Left lung (tissue), 14 donors: ENCODE measurements around the gene SEPTIN8. TPM values are rescaled to one million over a fixed set of nuclear protein-coding genes. Genes with fewer than 3 reads are reported as not detected.

ENCODE experiments used
- ATAC-seq: fragments of 200-7000 bp; cut with Tn5 transposase; one replicate; pipeline ENCODE4 v1.9.1; 2020; ENCODE audit warnings: moderate library complexity
- DNase-seq, 4 donors: peaks; one replicate each; pipeline ENCODE4 v3.0.0-alpha.2; 2013 to 2020
- H3K27ac ChIP-seq, 2 donors: fragments of 200-600 bp; sonication (generic) in 1 of 2; one replicate each; pipeline versions ENCODE4 v1.5.0 to v1.8.0; 2020 to 2021
- H3K27me3 ChIP-seq, 2 donors: fragments of 200-600 bp; sonication (generic) in 1 of 2; one replicate each; pipeline versions ENCODE4 v1.5.0 to v1.8.0; 2020 to 2021
- H3K36me3 ChIP-seq, 2 donors: fragments of 200-600 bp; sonication (generic) in 1 of 2; one replicate each; pipeline versions ENCODE4 v1.5.0 to v1.8.0; 2020 to 2021
- H3K4me1 ChIP-seq, 2 donors: fragments of 200-600 bp; one replicate each; pipeline ENCODE4 v1.8.0; 2021
- H3K4me3 ChIP-seq, 2 donors: fragments of 200-600 bp; sonication (generic) in 1 of 2; one replicate each; pipeline versions ENCODE4 v1.5.0 to v1.8.0; 2020 to 2021; ENCODE audit warnings: mild to moderate bottlenecking in 1 of 2
- H3K9me3 ChIP-seq, 2 donors: fragments of 200-600 bp; sonication (generic) in 1 of 2; one replicate each; pipeline versions ENCODE4 v1.5.0 to v1.8.0; 2020 to 2021
- CTCF ChIP-seq, 2 donors: fragments of 200-600 bp; sonication (generic) in 1 of 2; IDR thresholded peaks; one replicate each; pipeline versions ENCODE4 v1.5.0 to v1.8.0; 2021; ENCODE audit warnings: antibody characterized with exemption in 2 of 2
- intact Hi-C, 2 donors: fragments of 100-400 bp; cut with DNase I; formaldehyde crosslinking; loops; one replicate each; pipeline versions ENCODE4 v1.11.2 to v1.14.2; 2022
- long read RNA-seq, 12 donors: library from polyadenylated mRNA in 2 of 12; unstranded in 2 of 12; transcript quantifications; one replicate each; pipeline ENCODE4 v2.0.0 and lab custom pipeline, GENCODE V29; 2019 to 2026
- polyA plus RNA-seq, 6 donors: library from polyadenylated mRNA; unstranded; fragments of 120-200 nt; gene quantifications; one replicate each; pipeline ENCODE4 v1.2.1, GENCODE V29; 2013; ENCODE audit not compliant: insufficient read length in 6 of 6
- total RNA-seq, 2 donors: library from RNA; stranded (reverse); fragmentation: NEBNext Ultra II Directional; extraction: Animal tissue kit (Norgen Biotek cat#: 25700); gene quantifications; one replicate each; pipeline ENCODE4 v1.2.1, GENCODE V29; 2021
- donor health status: DM: no; HTN: yes; CAD: no.
- donor health status: DM: no; HTN: no; CAD: no.

The SEPTIN8 gene
- 10 to 100 TPM; 38.8 to 53.8 TPM for total RNA-seq
- polyA plus RNA-seq: 10 to 100 TPM; 54.8 to 73.8 (median 61.9) TPM
- long read RNA-seq, donor 1, full-length matches to known transcripts: 5 of 5 reads
- long read RNA-seq, donor 1, partial matches to known transcripts: 0 of 5 reads
- long read RNA-seq, donor 1, other reads (novel, unspliced or antisense): 0 of 5 reads
- long read RNA-seq, donor 2, full-length matches to known transcripts: 16 of 21 reads
- long read RNA-seq, donor 2, partial matches to known transcripts: 0 of 21 reads
- long read RNA-seq, donor 2, other reads (novel, unspliced or antisense): 5 of 21 reads
- long read RNA-seq, donor 3, full-length matches to known transcripts: 4 of 4 reads
- long read RNA-seq, donor 3, partial matches to known transcripts: 0 of 4 reads
- long read RNA-seq, donor 3, other reads (novel, unspliced or antisense): 0 of 4 reads
- long read RNA-seq, donor 4, full-length matches to known transcripts: 2 of 6 reads
- long read RNA-seq, donor 4, partial matches to known transcripts: 2 of 6 reads
- long read RNA-seq, donor 4, other reads (novel, unspliced or antisense): 2 of 6 reads
- long read RNA-seq, donor 5, full-length matches to known transcripts: 11 of 11 reads
- long read RNA-seq, donor 5, partial matches to known transcripts: 0 of 11 reads
- long read RNA-seq, donor 5, other reads (novel, unspliced or antisense): 0 of 11 reads
- long read RNA-seq, donor 6, full-length matches to known transcripts: 12 of 17 reads
- long read RNA-seq, donor 6, partial matches to known transcripts: 0 of 17 reads
- long read RNA-seq, donor 6, other reads (novel, unspliced or antisense): 5 of 17 reads
- long read RNA-seq, donor 7, full-length matches to known transcripts: 5 of 5 reads
- long read RNA-seq, donor 7, partial matches to known transcripts: 0 of 5 reads
- long read RNA-seq, donor 7, other reads (novel, unspliced or antisense): 0 of 5 reads
- long read RNA-seq, donor 8, full-length matches to known transcripts: 8 of 8 reads
- long read RNA-seq, donor 8, partial matches to known transcripts: 0 of 8 reads
- long read RNA-seq, donor 8, other reads (novel, unspliced or antisense): 0 of 8 reads
- long read RNA-seq, donor 9: 0 reads
- long read RNA-seq, donor 10, full-length matches to known transcripts: 4 of 8 reads
- long read RNA-seq, donor 10, partial matches to known transcripts: 0 of 8 reads
- long read RNA-seq, donor 10, other reads (novel, unspliced or antisense): 4 of 8 reads
- long read RNA-seq, donor 11, full-length matches to known transcripts: 21 of 26 reads
- long read RNA-seq, donor 11, partial matches to known transcripts: 5 of 26 reads
- long read RNA-seq, donor 11, other reads (novel, unspliced or antisense): 0 of 26 reads
- long read RNA-seq, donor 12, full-length matches to known transcripts: 9 of 9 reads
- long read RNA-seq, donor 12, partial matches to known transcripts: 0 of 9 reads
- long read RNA-seq, donor 12, other reads (novel, unspliced or antisense): 0 of 9 reads

GRCh38 chr5:132777209-132778069 lies at the start of gene SEPTIN8:
Gene SEPTIN8 (minus strand): TSS chr5:132777239. CDS start chr5:132777137, 102 bp downstream.
- no peaks in the 10 kb centered on the region for H3K36me3 ChIP-seq
- peaks cover 0 to 57% of the 10 kb centered on the region in 2 donors for H3K27me3 ChIP-seq
- no peaks in the 10 kb centered on the region for H3K9me3 ChIP-seq
- H3K4me3 ChIP-seq: peak within 1 kb of the TSS; percentile 71 to 80
- ATAC-seq (peak; percentile 73), DNase-seq (peak; percentile 39 to 84 (median 55))
- H3K27ac ChIP-seq: peak within 1 kb of the TSS; percentile 56 to 73
- peaks cover 14 to 32% of the 10 kb centered on the region in 2 donors for H3K4me1 ChIP-seq
- no peak for TF ChIP-seq CTCF (IDR thresholded peaks at IDR 0.05)
- intact Hi-C loops: no loop called here

- no peaks in the 10 kb centered on the region for H3K9me3 ChIP-seq
- peaks cover 0 to 24% of the 10 kb centered on the region in 2 donors for H3K36me3 ChIP-seq
- DNase-seq: no peak
- H3K27ac ChIP-seq: peak overlapping the region; percentile 13 to 20
- no peak for ATAC-seq
- intact Hi-C loops: no loop called here
- H3K4me1 ChIP-seq: peaks cover 10 to 42% of the 10 kb centered on the region in 2 donors
- no peak overlapping the region for H3K4me3 ChIP-seq
- TF ChIP-seq CTCF (IDR thresholded peaks at IDR 0.05): no peak
- H3K27me3 ChIP-seq: peaks cover 0 to 96% of the 10 kb centered on the region in 2 donors
Observed at GRCh38 chr5:132826424-132827082, 49.5 kb upstream of the SEPTIN8 start.

- DNase-seq: no peak
- intact Hi-C loops: no loop called here
- no peak for ATAC-seq
- Histone ChIP-seq H3K27ac (peak overlapping the region; percentile 13 to 20), H3K9me3 (no peaks in the 10 kb centered on the region), H3K4me1 (peaks cover 7 to 38% of the 10 kb centered on the region in 2 donors), H3K4me3 (no peak overlapping the region), H3K36me3 (peaks cover 0 to 24% of the 10 kb centered on the region in 2 donors), H3K27me3 (peaks cover 0 to 89% of the 10 kb centered on the region in 2 donors)
- no peak for TF ChIP-seq CTCF (IDR thresholded peaks at IDR 0.05)
Observed at GRCh38 chr5:132825834-132826391, 48.9 kb upstream of the SEPTIN8 start.
